Neural progenitor cell (in vitro differentiated cells): ENCODE data around the gene FBXO17.
A peak's percentile ranks its signal among the peaks of the same experiment; 100 is the strongest.

Experiments
- EZH2 ChIP-seq: fragments of 200-600 bp; sonication (generic); IDR thresholded peaks from 2 replicates; pipeline ENCODE4 v1.6.1; 2017; ENCODE audit warnings: antibody characterized with exemption, mild to moderate bottlenecking, moderate library complexity
- EZH2phosphoT487 ChIP-seq: fragments of 200-600 bp; sonication (generic); IDR thresholded peaks from 2 replicates; pipeline ENCODE4 v1.6.1; 2017; ENCODE audit warnings: antibody characterized with exemption
- TF ChIP-seq, protein P1 (sequence below): fragments of 200-600 bp; sonication (generic); IDR thresholded peaks from 2 replicates; pipeline ENCODE4 v1.5.1; 2017; ENCODE audit warnings: antibody characterized with exemption, mild to moderate bottlenecking

DNA sequence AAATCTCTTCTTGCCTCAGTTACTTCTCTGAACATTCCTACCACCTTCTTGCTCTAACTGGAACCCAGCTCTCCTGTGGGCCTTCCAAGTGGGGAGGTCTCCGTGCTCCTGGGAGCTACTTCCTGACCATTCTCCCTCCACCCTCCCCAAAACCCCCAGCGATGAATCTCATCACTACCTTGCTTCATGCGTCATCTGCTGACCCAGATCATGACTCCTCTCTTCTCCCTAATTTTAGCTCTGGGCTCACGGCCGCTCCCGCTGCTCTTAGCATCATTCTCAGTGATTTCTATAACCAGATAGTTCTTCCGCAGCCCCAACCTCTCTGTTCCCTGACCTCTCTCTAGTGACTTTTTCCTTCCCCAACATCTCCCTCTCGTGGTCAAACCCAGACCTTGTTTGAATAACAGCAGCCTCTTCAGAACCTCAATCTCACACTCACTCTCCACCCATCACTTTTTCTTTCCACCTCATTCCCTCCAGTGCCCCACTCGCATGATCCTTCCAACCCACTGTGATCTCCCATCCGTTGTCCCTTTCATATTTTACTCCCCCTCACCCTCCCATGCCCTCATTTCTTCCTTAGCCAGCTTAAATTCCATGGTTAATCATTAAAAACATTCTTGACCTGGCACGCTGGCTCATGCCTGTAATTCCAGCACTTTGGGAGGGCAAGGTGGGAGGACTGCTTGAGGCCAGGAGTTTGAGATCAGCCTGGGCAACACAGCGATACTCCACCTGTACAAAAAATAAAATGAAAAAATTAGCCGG is 23.0 kb downstream of the FBXO17 start:
- TF ChIP-seq, protein P1, sequence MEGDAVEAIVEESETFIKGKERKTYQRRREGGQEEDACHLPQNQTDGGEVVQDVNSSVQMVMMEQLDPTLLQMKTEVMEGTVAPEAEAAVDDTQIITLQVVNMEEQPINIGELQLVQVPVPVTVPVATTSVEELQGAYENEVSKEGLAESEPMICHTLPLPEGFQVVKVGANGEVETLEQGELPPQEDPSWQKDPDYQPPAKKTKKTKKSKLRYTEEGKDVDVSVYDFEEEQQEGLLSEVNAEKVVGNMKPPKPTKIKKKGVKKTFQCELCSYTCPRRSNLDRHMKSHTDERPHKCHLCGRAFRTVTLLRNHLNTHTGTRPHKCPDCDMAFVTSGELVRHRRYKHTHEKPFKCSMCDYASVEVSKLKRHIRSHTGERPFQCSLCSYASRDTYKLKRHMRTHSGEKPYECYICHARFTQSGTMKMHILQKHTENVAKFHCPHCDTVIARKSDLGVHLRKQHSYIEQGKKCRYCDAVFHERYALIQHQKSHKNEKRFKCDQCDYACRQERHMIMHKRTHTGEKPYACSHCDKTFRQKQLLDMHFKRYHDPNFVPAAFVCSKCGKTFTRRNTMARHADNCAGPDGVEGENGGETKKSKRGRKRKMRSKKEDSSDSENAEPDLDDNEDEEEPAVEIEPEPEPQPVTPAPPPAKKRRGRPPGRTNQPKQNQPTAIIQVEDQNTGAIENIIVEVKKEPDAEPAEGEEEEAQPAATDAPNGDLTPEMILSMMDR = peak; percentile 56
- no peak for TF ChIP-seq EZH2
- TF ChIP-seq EZH2phosphoT487 = no peak
